Fibroblast of pulmonary artery (primary cell): ENCODE data around the gene PPP1R3F.

Source experiments
- DNase-seq: peaks from one replicate; pipeline ENCODE4 v3.0.0-alpha.2; 2010; ENCODE audit warnings: low read depth
- H3K4me3 ChIP-seq: replicated peaks from 2 replicates; pipeline ENCODE4 v1.5.1; 2011; ENCODE audit warnings: low read depth, mild to moderate bottlenecking, control low read depth, low read length, moderate library complexity
- TF ChIP-seq, protein P1 (sequence below): IDR thresholded peaks from 2 replicates; pipeline ENCODE4 v1.5.1; 2011; ENCODE audit warnings: mild to moderate bottlenecking, control low read depth, low read length, inconsistent platforms; ENCODE audit errors: missing control alignments

Gene PPP1R3F

DNA sequence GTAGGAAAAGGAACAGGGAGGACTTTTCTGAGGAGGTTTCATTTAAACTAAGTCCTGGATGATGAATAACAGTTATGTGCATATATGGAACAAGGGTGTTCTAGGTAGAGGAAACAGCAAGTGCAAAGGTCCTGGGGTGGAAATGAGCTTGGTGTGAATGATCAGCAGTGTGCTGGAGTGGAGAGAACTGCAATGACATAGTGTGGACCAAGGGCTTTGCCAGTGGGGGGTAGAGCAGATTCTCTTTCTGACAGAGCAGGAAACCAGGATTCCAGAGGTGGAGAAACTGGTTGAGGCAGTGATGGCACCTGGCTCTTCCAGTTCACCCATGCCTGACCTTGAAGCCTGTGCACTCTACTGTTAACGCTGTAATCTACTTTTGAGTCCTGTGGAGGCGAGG is 1.7 kb downstream of the PPP1R3F start:
- DNase-seq, result no peak
- TF ChIP-seq, protein P1, sequence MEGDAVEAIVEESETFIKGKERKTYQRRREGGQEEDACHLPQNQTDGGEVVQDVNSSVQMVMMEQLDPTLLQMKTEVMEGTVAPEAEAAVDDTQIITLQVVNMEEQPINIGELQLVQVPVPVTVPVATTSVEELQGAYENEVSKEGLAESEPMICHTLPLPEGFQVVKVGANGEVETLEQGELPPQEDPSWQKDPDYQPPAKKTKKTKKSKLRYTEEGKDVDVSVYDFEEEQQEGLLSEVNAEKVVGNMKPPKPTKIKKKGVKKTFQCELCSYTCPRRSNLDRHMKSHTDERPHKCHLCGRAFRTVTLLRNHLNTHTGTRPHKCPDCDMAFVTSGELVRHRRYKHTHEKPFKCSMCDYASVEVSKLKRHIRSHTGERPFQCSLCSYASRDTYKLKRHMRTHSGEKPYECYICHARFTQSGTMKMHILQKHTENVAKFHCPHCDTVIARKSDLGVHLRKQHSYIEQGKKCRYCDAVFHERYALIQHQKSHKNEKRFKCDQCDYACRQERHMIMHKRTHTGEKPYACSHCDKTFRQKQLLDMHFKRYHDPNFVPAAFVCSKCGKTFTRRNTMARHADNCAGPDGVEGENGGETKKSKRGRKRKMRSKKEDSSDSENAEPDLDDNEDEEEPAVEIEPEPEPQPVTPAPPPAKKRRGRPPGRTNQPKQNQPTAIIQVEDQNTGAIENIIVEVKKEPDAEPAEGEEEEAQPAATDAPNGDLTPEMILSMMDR, result no peak
- H3K4me3 ChIP-seq, result no peak overlapping the region

DNA sequence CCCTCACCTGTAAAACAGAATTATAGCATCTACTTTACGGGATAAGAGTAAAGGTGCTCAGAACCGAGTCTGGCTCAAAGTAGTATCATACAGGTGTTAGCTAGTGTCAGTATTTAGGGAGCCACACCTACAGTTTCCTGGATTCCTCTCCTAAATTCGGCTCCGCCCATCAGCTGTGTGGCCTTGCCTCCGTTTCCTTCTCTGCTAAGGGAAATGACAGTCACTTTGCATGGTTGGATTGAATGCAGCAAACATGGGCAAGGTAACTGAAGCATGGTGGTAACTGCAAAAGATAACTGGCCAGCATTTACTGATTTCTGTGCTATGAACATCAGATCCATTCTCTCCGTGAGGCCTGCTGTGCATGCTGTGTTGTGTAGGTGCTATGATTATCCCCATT is 2.8 kb downstream of the PPP1R3F start:
- H3K4me3 ChIP-seq, result no peak overlapping the region
- no peak for DNase-seq
- TF ChIP-seq, protein P1, result no peak

GRCh38 chrX:49273181-49273727 is 3.7 kb downstream of the PPP1R3F start:
- no peak for DNase-seq
- no peak overlapping the region for H3K4me3 ChIP-seq
- TF ChIP-seq, protein P1, result no peak

DNA sequence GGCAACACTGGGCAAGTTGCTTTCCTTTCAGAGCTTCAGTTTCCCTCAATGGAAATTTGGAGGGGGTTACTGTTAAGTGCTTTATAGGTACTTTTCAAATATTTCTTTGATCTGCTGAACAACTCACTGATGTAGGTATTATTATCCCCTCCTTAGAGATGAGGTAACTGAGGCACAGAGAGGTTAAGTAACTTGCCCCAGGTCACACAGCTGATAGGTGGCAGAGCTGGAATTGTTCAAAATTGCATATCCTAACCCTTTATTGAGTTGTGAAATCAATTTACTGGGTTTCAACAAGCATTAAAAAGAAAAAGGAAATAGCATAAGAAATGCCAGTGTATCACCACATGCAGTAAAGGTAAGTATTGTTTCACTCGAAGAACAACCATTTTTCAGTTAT is 6.6 kb downstream of the PPP1R3F start:
- TF ChIP-seq, protein P1, result no peak
- no peak overlapping the region for H3K4me3 ChIP-seq
- no peak for DNase-seq

- TF ChIP-seq, protein P1, result no peak
- no peak for DNase-seq
- H3K4me3 ChIP-seq, result no peak overlapping the region
These were observed 7.3 kb downstream of the PPP1R3F start for GRCh38 chrX:49276671-49277534.

GRCh38 chrX:49277535-49277830 is 7.9 kb downstream of the PPP1R3F start:
- no peak for DNase-seq
- TF ChIP-seq, protein P1, result no peak
- H3K4me3 ChIP-seq, result no peak overlapping the region

- TF ChIP-seq, protein P1, result no peak
- DNase-seq, result no peak
- no peak overlapping the region for H3K4me3 ChIP-seq
These were observed 8.5 kb downstream of the PPP1R3F start for GRCh38 chrX:49278081-49278480.
